ENCODE results near the gene CACNA2D3. TPM values are rescaled to one million over a fixed set of nuclear protein-coding genes. Genes with fewer than 3 reads are reported as not detected.

The CACNA2D3 gene
- total and polyA plus RNA-seq, 12 donors: 0.51 to 43.5 (median 19.3) TPM

- H3K27ac ChIP-seq: no peak overlapping the region
- intact Hi-C loops (cut with DNase I): no loop called here
- DNase-seq (no peak), ATAC-seq (no peak)
- H3K36me3 ChIP-seq: no peaks in the 10 kb centered on the region
- peaks cover 0 to 10% (median 0%) of the 10 kb centered on the region in 11 donors for H3K9me3 ChIP-seq
- WGBS, 2 donors: 83 to 96% methylated on average over 1 of the region's 1 CpG
- H3K4me1 ChIP-seq: peaks cover 0 to 28% (median 11%) of the 10 kb centered on the region in 9 donors
- H3K27me3 ChIP-seq: no peaks in the 10 kb centered on the region
- TF ChIP-seq, protein P1, sequence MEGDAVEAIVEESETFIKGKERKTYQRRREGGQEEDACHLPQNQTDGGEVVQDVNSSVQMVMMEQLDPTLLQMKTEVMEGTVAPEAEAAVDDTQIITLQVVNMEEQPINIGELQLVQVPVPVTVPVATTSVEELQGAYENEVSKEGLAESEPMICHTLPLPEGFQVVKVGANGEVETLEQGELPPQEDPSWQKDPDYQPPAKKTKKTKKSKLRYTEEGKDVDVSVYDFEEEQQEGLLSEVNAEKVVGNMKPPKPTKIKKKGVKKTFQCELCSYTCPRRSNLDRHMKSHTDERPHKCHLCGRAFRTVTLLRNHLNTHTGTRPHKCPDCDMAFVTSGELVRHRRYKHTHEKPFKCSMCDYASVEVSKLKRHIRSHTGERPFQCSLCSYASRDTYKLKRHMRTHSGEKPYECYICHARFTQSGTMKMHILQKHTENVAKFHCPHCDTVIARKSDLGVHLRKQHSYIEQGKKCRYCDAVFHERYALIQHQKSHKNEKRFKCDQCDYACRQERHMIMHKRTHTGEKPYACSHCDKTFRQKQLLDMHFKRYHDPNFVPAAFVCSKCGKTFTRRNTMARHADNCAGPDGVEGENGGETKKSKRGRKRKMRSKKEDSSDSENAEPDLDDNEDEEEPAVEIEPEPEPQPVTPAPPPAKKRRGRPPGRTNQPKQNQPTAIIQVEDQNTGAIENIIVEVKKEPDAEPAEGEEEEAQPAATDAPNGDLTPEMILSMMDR (IDR thresholded peaks at IDR 0.05): no peak
- no peak overlapping the region for H3K4me3 ChIP-seq
These were observed 90.4 kb downstream of the CACNA2D3 start for GRCh38 chr3:54212723-54213122.

GRCh38 chr3:54213907-54214306, 91.6 kb downstream of the CACNA2D3 start:
- TF ChIP-seq, protein P1 (IDR thresholded peaks at IDR 0.05): no peak
- ATAC-seq (peak in 2 of 8 donors; percentile 47 to 48), DNase-seq (no peak)
- H3K27ac ChIP-seq: no peak overlapping the region
- peaks cover 0 to 9% (median 0%) of the 10 kb centered on the region in 11 donors for H3K9me3 ChIP-seq
- H3K4me3 ChIP-seq: no peak overlapping the region
- no peaks in the 10 kb centered on the region for H3K27me3 ChIP-seq
- no peaks in the 10 kb centered on the region for H3K36me3 ChIP-seq
- intact Hi-C loops (cut with DNase I): no loop called here
- H3K4me1 ChIP-seq: peaks cover 0 to 28% (median 11%) of the 10 kb centered on the region in 9 donors
- 47 to 59% methylated on average over 2 of the region's 2 CpGs for WGBS, 2 donors

GRCh38 chr3:54214845-54215244, 92.5 kb downstream of the CACNA2D3 start:
- TF ChIP-seq, protein P1 (IDR thresholded peaks at IDR 0.05): no peak
- Histone ChIP-seq H3K36me3 (no peaks in the 10 kb centered on the region), H3K27me3 (no peaks in the 10 kb centered on the region), H3K4me1 (peaks cover 0 to 28% (median 11%) of the 10 kb centered on the region in 9 donors), H3K4me3 (no peak overlapping the region), H3K27ac (no peak overlapping the region), H3K9me3 (peaks cover 0 to 9% (median 0%) of the 10 kb centered on the region in 11 donors)
- intact Hi-C loops (cut with DNase I): no loop called here
- DNase-seq (no peak), ATAC-seq (no peak)
- WGBS, 2 donors: 40 to 69% methylated on average over 1 of the region's 1 CpG

DNA sequence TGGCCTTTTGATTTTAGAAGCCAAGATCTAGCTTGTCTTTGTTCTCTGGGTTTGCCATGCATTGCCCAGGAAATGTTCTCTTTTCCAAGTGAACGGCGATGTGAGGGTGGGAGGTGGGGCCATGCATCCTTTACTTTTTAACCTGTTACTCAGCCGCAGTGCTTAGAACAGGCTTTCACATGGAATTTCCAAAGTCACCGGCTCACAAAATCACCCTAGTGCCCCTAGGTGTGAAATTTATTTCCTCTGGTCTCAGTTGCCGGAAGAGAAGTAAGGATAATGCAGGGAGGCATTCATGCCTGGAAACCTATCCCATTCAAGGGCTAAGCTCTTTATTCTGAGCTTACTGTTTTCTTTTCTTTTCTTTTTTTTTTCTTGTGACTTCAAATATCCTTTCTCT, 93.2 kb downstream of the CACNA2D3 start:
- DNase-seq: no peak
- Histone ChIP-seq H3K9me3 (peaks cover 0 to 9% (median 0%) of the 10 kb centered on the region in 11 donors), H3K27me3 (no peaks in the 10 kb centered on the region), H3K4me3 (no peak overlapping the region), H3K36me3 (no peaks in the 10 kb centered on the region), H3K4me1 (peaks cover 0 to 28% (median 11%) of the 10 kb centered on the region in 9 donors), H3K27ac (no peak overlapping the region)
- WGBS, 2 donors: 77 to 78% methylated on average over 5 of the region's 5 CpGs
- no peak for ATAC-seq
- TF ChIP-seq, protein P1 (IDR thresholded peaks at IDR 0.05): no peak
- intact Hi-C loops (cut with DNase I): no loop called here
